ENCODE results near the gene C11orf71. TPM values are rescaled to one million over a fixed set of nuclear protein-coding genes. Genes with fewer than 3 reads are reported as not detected.

Gene C11orf71
- total RNA-seq, 1 experiment from 2014 or later: 4.3 TPM

DNA sequence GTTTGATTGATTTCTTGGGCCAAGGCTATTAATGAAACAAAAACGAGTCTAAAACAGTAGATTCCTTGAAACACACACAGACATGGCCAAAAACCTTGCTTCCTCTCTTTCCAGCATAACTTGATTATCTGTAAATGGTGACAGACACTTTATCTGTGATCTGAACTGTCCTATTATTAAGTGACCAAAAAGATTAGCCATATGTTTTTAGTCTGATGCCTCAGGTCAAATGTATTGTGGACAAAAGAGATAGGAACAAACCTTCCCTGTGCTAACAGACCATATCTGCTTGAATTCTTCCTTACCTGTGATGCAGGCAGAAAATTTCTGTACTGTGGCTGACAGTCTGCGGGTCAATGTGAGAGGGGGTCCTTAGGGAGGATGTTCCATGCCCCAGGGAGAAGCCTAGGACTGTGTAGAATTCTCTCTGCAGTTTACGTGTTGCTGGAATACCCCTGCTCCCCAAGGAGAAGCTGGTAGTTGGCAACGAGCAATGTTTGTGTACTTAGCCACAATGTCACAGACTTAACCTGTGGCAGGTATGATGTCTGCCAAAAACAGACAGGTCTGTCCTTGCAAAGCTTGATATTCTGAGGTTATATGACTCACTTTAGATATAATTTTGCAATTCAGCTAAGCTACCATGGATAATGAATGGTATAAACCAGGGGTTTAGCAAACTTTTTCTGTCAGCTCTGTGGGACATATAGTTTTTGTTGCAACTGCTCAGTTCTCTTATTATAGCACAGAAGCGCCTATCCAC is 31.2 kb downstream of the C11orf71 start:
- Histone ChIP-seq H3K79me2 (ENCODE audit: insufficient read depth, low read length) (no peaks in the 10 kb centered on the region), H3K9ac (ENCODE audit: low read length) (no peak overlapping the region), H3K27me3 (ENCODE audit: insufficient read depth, low read length) (peaks cover 33% of the 10 kb centered on the region), H3K4me2 (ENCODE audit: low read length) (no peak overlapping the region), H3K27ac (ENCODE audit: low read depth, low read length) (no peak overlapping the region), H3K9me2 (ENCODE audit: insufficient read depth) (no peaks in the 10 kb centered on the region; the same call in 1 of the 2 replicates), H3K9me3 (ENCODE audit: control insufficient read depth in 1 of 2, insufficient read depth in 1 of 2, low read depth in 1 of 2, low read length in 2 of 2) (no peaks in the 10 kb centered on the region), H4K20me1 (ENCODE audit: insufficient read depth) (no peaks in the 10 kb centered on the region), H3K36me3 (ENCODE audit: control insufficient read depth in 1 of 2, insufficient read depth in 2 of 2, low read length in 2 of 2) (no peaks in the 10 kb centered on the region), H3K4me1 (ENCODE audit: control insufficient read depth in 1 of 2, insufficient read depth in 2 of 2, low read length in 2 of 2) (peaks cover 0 to 14% of the 10 kb centered on the region in 2 experiments; a peak in 2 of 4 replicates), H2AFZ (ENCODE audit: low read depth, low read length, poor library complexity, severe bottlenecking) (no peak overlapping the region), H3K4me3 (replicated peaks in 1 of 2; ENCODE audit: low read depth in 1 of 2, low read length in 2 of 2) (no peak overlapping the region)
- TF ChIP-seq, protein P1, sequence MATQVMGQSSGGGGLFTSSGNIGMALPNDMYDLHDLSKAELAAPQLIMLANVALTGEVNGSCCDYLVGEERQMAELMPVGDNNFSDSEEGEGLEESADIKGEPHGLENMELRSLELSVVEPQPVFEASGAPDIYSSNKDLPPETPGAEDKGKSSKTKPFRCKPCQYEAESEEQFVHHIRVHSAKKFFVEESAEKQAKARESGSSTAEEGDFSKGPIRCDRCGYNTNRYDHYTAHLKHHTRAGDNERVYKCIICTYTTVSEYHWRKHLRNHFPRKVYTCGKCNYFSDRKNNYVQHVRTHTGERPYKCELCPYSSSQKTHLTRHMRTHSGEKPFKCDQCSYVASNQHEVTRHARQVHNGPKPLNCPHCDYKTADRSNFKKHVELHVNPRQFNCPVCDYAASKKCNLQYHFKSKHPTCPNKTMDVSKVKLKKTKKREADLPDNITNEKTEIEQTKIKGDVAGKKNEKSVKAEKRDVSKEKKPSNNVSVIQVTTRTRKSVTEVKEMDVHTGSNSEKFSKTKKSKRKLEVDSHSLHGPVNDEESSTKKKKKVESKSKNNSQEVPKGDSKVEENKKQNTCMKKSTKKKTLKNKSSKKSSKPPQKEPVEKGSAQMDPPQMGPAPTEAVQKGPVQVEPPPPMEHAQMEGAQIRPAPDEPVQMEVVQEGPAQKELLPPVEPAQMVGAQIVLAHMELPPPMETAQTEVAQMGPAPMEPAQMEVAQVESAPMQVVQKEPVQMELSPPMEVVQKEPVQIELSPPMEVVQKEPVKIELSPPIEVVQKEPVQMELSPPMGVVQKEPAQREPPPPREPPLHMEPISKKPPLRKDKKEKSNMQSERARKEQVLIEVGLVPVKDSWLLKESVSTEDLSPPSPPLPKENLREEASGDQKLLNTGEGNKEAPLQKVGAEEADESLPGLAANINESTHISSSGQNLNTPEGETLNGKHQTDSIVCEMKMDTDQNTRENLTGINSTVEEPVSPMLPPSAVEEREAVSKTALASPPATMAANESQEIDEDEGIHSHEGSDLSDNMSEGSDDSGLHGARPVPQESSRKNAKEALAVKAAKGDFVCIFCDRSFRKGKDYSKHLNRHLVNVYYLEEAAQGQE (IDR thresholded peaks at IDR 0.05; ENCODE audit: low read depth): no peak
- TF ChIP-seq ZNF274 (IDR thresholded peaks at IDR 0.05; ENCODE audit: low read depth, low read length): no peak
- no peak for TF ChIP-seq SRF (IDR thresholded peaks at IDR 0.05; ENCODE audit: low read depth)
- no peak for TF ChIP-seq FOSL1 (IDR thresholded peaks at IDR 0.05; ENCODE audit: low read depth)
- no peak for TF ChIP-seq YY1 (IDR thresholded peaks at IDR 0.05; ENCODE audit: extremely low read depth, insufficient replicate concordance, low read depth, low read length)
- TF ChIP-seq, protein P2, sequence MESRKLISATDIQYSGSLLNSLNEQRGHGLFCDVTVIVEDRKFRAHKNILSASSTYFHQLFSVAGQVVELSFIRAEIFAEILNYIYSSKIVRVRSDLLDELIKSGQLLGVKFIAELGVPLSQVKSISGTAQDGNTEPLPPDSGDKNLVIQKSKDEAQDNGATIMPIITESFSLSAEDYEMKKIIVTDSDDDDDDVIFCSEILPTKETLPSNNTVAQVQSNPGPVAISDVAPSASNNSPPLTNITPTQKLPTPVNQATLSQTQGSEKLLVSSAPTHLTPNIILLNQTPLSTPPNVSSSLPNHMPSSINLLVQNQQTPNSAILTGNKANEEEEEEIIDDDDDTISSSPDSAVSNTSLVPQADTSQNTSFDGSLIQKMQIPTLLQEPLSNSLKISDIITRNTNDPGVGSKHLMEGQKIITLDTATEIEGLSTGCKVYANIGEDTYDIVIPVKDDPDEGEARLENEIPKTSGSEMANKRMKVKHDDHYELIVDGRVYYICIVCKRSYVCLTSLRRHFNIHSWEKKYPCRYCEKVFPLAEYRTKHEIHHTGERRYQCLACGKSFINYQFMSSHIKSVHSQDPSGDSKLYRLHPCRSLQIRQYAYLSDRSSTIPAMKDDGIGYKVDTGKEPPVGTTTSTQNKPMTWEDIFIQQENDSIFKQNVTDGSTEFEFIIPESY (IDR thresholded peaks at IDR 0.05; ENCODE audit: extremely low read depth, insufficient replicate concordance, low read length): no peak
- TF ChIP-seq POLR2AphosphoS5 (IDR thresholded peaks at IDR 0.05; ENCODE audit: low read depth, low read length): no peak
- no peak for TF ChIP-seq RAD21 (IDR thresholded peaks at IDR 0.05; ENCODE audit: low read depth)
- TF ChIP-seq ELF1 (IDR thresholded peaks at IDR 0.05; ENCODE audit: borderline replicate concordance, low read depth): no peak
- no peak for TF ChIP-seq JUND (IDR thresholded peaks at IDR 0.05)
- no peak for TF ChIP-seq EZH2phosphoT487 (IDR thresholded peaks at IDR 0.05; ENCODE audit: borderline replicate concordance)
- TF ChIP-seq ATF3 (IDR thresholded peaks at IDR 0.05): no peak
- TF ChIP-seq SP1 (IDR thresholded peaks at IDR 0.05; ENCODE audit: low read depth): no peak
- ChIA-PET POLR2A (no interaction called here), RAD21 (ENCODE audit: low non-redundant PET in 1 of 2, low total read pairs in 2 of 2, uncharacterized antibody in 2 of 2, unreplicated experiment in 2 of 2) (no interaction called here), CTCF (no interaction called here)
- intact Hi-C loops (cut with micrococcal nuclease): no loop called here
- no peak for DNase-seq (ENCODE audit: low read depth, low spot score)
- BruUV-seq (replicated peaks): no TSS peak
- no peak for ATAC-seq

All from HCT116 (cell line).